ENCODE results near the gene PCDHGC3.

Gene PCDHGC3

DNA sequence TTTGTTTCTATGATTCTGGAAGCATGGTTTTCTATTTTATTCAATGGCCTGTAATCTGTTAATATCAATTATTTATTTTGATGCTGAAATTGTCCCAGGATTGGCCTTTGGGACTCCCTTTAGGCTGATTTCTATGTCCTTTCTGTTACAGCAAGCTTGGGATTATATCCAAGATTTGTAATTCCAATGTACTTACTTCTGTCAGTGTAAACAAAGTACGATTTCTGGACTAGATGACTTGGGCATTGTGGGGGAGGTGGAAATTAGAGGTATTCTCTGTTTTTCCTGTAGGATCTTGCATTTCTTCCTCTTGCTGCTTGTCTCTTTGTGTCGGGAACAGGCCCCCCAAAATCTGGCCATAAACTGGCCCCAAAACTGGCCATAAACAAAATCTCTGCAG lies 41.8 kb upstream of the PCDHGC3 start:
- Histone ChIP-seq H3K27me3 (ENCODE audit: control insufficient read depth, insufficient read depth, low read length) (no peaks in the 10 kb centered on the region), H3K9me3 (ENCODE audit: control insufficient read depth, low read length) (no peaks in the 10 kb centered on the region), H3K4me2 (ENCODE audit: low read length) (no peak overlapping the region), H3K4me3 (ENCODE audit: low read depth, low read length) (no peak overlapping the region), H3K9ac (no peak overlapping the region), H3K27ac (no peak overlapping the region), H3K79me2 (peaks cover 5% of the 10 kb centered on the region), H2AFZ (no peak overlapping the region), H3K36me3 (ENCODE audit: control insufficient read depth, insufficient read depth, low read length) (no peaks in the 10 kb centered on the region), H3K4me1 (no peaks in the 10 kb centered on the region)
- TF ChIP-seq, protein P1, sequence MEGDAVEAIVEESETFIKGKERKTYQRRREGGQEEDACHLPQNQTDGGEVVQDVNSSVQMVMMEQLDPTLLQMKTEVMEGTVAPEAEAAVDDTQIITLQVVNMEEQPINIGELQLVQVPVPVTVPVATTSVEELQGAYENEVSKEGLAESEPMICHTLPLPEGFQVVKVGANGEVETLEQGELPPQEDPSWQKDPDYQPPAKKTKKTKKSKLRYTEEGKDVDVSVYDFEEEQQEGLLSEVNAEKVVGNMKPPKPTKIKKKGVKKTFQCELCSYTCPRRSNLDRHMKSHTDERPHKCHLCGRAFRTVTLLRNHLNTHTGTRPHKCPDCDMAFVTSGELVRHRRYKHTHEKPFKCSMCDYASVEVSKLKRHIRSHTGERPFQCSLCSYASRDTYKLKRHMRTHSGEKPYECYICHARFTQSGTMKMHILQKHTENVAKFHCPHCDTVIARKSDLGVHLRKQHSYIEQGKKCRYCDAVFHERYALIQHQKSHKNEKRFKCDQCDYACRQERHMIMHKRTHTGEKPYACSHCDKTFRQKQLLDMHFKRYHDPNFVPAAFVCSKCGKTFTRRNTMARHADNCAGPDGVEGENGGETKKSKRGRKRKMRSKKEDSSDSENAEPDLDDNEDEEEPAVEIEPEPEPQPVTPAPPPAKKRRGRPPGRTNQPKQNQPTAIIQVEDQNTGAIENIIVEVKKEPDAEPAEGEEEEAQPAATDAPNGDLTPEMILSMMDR (IDR thresholded peaks at IDR 0.05) = no peak

DNA sequence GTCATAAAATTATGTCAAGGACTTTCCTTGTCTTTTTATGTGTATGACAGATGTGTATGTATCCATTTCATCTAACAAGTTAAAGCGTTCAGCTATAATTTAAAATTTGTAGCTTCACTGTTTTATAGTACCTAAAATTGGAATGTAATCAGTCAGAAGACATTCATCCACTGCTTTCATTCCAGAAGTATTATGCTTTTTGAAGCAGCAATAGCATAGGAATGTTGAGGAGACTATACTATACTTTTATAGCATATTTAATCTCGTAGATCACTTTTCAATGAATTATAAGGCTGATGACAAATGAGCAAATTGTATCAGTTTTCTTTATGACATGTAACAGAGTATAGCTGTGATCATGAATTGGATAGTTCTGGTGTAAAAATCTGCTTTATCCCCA lies 38.5 kb upstream of the PCDHGC3 start:
- Histone ChIP-seq H3K79me2 (peaks cover 10% of the 10 kb centered on the region), H3K9me3 (ENCODE audit: control insufficient read depth, low read length) (no peaks in the 10 kb centered on the region), H3K4me2 (ENCODE audit: low read length) (no peak overlapping the region), H3K9ac (no peak overlapping the region), H3K27ac (no peak overlapping the region), H3K4me3 (ENCODE audit: low read depth, low read length) (no peak overlapping the region), H3K27me3 (ENCODE audit: control insufficient read depth, insufficient read depth, low read length) (no peaks in the 10 kb centered on the region), H3K4me1 (no peaks in the 10 kb centered on the region), H3K36me3 (ENCODE audit: control insufficient read depth, insufficient read depth, low read length) (no peaks in the 10 kb centered on the region), H2AFZ (no peak overlapping the region)
- TF ChIP-seq, protein P1 (IDR thresholded peaks at IDR 0.05) = no peak

DNA sequence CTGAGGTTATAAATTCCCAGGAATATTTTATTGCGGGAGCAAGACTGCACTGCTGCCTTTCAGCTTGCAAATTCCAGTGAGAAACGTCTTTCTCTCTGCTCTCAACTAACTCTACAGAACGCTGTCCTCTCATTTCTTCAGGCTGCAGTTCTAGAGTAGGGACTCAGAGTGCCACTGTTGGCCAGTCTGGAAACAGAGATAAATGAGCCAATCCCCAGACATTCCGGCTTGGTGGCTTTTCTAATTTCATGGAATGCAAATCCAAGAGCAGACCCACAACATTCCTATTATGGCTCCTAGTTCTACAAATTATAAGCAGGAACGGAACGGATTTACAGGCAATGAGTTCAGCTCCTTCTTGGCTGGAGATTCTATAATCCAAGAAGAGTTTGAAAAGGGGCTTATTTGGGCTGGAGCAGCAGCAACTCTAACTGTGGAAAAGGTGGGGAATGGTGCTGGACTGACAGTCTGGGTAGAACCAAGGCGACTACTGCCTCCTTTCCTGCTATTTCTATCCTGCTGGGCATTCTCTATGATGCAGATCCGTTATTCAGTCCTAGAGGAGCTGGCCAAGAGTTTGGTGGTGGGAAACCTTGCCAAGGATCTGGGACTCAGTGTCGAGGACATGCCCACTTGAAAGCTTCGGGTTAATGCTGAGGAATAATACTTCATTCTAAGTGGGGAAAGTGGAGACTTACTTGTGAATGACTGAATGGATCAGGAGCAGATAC lies 36.2 kb upstream of the PCDHGC3 start:
- H3K36me3 ChIP-seq (ENCODE audit: control insufficient read depth, insufficient read depth, low read length) = no peaks in the 10 kb centered on the region
- H3K9ac ChIP-seq = no peak overlapping the region
- peaks cover 10% of the 10 kb centered on the region for H3K79me2 ChIP-seq
- no peak overlapping the region for H3K27ac ChIP-seq
- H2AFZ ChIP-seq = no peak overlapping the region
- H3K9me3 ChIP-seq (ENCODE audit: control insufficient read depth, low read length) = no peaks in the 10 kb centered on the region
- TF ChIP-seq, protein P1 (IDR thresholded peaks at IDR 0.05) = no peak
- no peaks in the 10 kb centered on the region for H3K4me1 ChIP-seq
- H3K27me3 ChIP-seq (ENCODE audit: control insufficient read depth, insufficient read depth, low read length) = no peaks in the 10 kb centered on the region
- H3K4me2 ChIP-seq (ENCODE audit: low read length) = no peak overlapping the region
- H3K4me3 ChIP-seq (ENCODE audit: low read depth, low read length) = no peak overlapping the region

DNA sequence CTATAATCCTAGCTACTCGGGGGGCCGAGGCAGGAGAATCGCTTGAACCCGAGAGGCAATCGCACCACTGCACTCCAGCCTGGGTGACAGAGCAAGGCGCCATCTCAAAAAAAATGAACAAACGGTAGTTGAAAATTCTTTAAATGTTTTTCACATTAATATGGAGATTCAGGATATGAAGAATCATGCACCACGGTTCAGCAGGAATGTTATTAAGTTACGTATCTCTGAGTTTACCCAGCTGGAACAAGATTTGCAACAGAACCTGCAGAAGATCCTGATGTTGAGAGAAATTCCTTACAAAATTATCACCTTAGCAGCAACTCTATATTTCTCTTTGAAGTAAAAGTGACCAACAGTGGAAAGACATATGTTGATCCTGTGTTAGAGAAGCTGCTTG lies 35.4 kb upstream of the PCDHGC3 start:
- Histone ChIP-seq H3K79me2 (peaks cover 10% of the 10 kb centered on the region), H3K9me3 (ENCODE audit: control insufficient read depth, low read length) (no peaks in the 10 kb centered on the region), H3K9ac (no peak overlapping the region), H3K4me1 (no peaks in the 10 kb centered on the region), H3K36me3 (ENCODE audit: control insufficient read depth, insufficient read depth, low read length) (no peaks in the 10 kb centered on the region), H3K27ac (no peak overlapping the region), H3K27me3 (ENCODE audit: control insufficient read depth, insufficient read depth, low read length) (no peaks in the 10 kb centered on the region), H2AFZ (no peak overlapping the region), H3K4me2 (ENCODE audit: low read length) (no peak overlapping the region), H3K4me3 (ENCODE audit: low read depth, low read length) (no peak overlapping the region)
- TF ChIP-seq, protein P1 (IDR thresholded peaks at IDR 0.05) = no peak

DNA sequence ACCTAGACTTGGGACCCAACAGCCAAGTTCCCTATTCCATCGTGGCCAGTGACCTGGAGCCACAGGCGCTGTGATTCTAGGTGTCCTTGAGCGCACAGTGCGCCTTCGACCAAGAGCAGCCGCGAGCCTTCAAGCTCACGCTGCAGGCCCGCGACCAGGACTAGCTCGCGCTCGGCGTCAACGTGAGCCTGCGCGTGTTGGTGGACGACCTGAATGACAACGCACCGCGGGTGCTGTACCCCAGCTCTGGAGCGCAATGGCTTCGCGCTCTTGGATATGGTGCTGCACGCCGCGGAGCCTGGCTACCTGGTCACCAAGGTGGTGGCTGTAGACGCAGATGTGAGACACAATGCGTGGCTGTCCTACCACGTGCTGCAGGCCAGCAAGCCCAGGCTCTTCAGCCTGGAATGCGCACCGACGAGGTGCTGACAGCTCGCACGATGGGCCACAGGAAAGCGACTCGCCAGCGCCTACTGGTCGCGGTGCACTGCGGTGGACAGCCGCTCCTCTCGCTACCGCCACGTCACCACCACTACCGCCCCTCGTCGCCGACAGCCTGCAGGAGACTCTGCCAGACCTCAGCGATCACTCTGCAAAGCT lies 34.1 kb upstream of the PCDHGC3 start:
- TF ChIP-seq, protein P1 (IDR thresholded peaks at IDR 0.05) = no peak
- Histone ChIP-seq H3K4me1 (no peaks in the 10 kb centered on the region), H3K27ac (no peak overlapping the region), H3K9ac (no peak overlapping the region), H3K4me3 (ENCODE audit: low read depth, low read length) (no peak overlapping the region), H3K4me2 (ENCODE audit: low read length) (no peak overlapping the region), H3K79me2 (peaks cover 14% of the 10 kb centered on the region), H3K27me3 (ENCODE audit: control insufficient read depth, insufficient read depth, low read length) (no peaks in the 10 kb centered on the region), H2AFZ (no peak overlapping the region), H3K9me3 (ENCODE audit: control insufficient read depth, low read length) (no peaks in the 10 kb centered on the region), H3K36me3 (ENCODE audit: control insufficient read depth, insufficient read depth, low read length) (no peaks in the 10 kb centered on the region)
